Endothelial cell of umbilical vein (primary cell): Measurements from ENCODE around the gene BARD1. TPM values are rescaled to one million over a fixed set of nuclear protein-coding genes. Genes with fewer than 3 reads are reported as not detected.
"Not testable (repeated sequence)": the region's sequence is repeated elsewhere in the genome, so short reads cannot be mapped to it uniquely, and the experiment has no call there.

Source experiments
- BruUV-seq: library from RNA; stranded (reverse); fragments of 400-500 nt; replicated peaks from 2 replicates; lab custom pipeline; 2021; lab: Mats Ljungman, UMichigan
- CTCF ChIA-PET: fragments of 300-600, 350-600 bp; sonication (Branson Sonifier 250); formaldehyde crosslinking; loops from one replicate; lab custom pipeline; 2021; ENCODE audit warnings: antibody characterized with exemption, inconsistent platforms; lab: Charles Lee
- POLR2A ChIA-PET: fragments of 300-600, 350-600 bp; sonication (Branson Sonifier 250); formaldehyde crosslinking; loops from one replicate; lab custom pipeline; 2021; ENCODE audit warnings: antibody characterized with exemption, inconsistent platforms; lab: Charles Lee
- DNase-seq: peaks from one replicate; pipeline ENCODE4 v3.0.0-alpha.2; 2011; ENCODE audit warnings: low read depth, low spot score
- FAIRE-seq: peaks from 2 replicates; lab custom pipeline; 2011; peaks lifted over from hg19 to GRCh38; lab: Jason Lieb, UNC
- H2AFZ ChIP-seq: 2 replicates; pipeline ENCODE4 v1.6.0; 2012; ENCODE audit warnings: low read depth, low read length, control low read depth, inconsistent platforms
- H3K27ac ChIP-seq: 2 replicates; pipeline ENCODE4 v1.5.1; 2011; ENCODE audit warnings: low read depth, mild to moderate bottlenecking, control low read depth, low read length, moderate library complexity; ENCODE audit not compliant: insufficient read depth
- H3K27me3 ChIP-seq, 2 experiments: 2 replicates each; pipeline versions ENCODE4 v1.6.0 to v1.6.1; 2011; ENCODE audit warnings: low read length in 2 of 2, mixed read lengths in 1 of 2; ENCODE audit not compliant: control insufficient read depth in 2 of 2, insufficient read depth in 2 of 2
- H3K36me3 ChIP-seq, 2 experiments: 2 replicates in 1 of 2; 3 replicates in 1 of 2; pipeline ENCODE4 v1.5.1; 2011; ENCODE audit warnings: low read length in 2 of 2, mild to moderate bottlenecking in 1 of 2, moderate library complexity in 1 of 2; ENCODE audit not compliant: control insufficient read depth in 2 of 2, insufficient read depth in 2 of 2; ENCODE audit errors: extremely low read depth in 1 of 2
- H3K4me1 ChIP-seq: 3 replicates; pipeline ENCODE4 v1.5.1; 2011; ENCODE audit warnings: mild to moderate bottlenecking, low read length; ENCODE audit not compliant: control insufficient read depth, insufficient read depth; ENCODE audit errors: extremely low read depth
- H3K4me2 ChIP-seq: 2 replicates; pipeline ENCODE4 v1.6.1; 2011; ENCODE audit warnings: low read length, control low read depth, mixed read lengths; ENCODE audit not compliant: insufficient read depth
- H3K4me3 ChIP-seq, 3 experiments: fragments of 200-600 bp in 1 of 3; sonication (generic), shearing (Covaris generic) in 1 of 3; replicated peaks in 1 of 3; 2 replicates each; pipeline ENCODE4 v1.5.1; 2011 to 2016; ENCODE audit warnings: control low read depth in 3 of 3, low read length in 3 of 3, mild to moderate bottlenecking in 2 of 3, inconsistent platforms in 1 of 3, low read depth in 1 of 3, moderate library complexity in 1 of 3; ENCODE audit not compliant: insufficient read depth in 1 of 3
- H3K79me2 ChIP-seq: 2 replicates; pipeline ENCODE4 v1.6.0; 2012; ENCODE audit warnings: low read length, inconsistent platforms; ENCODE audit not compliant: control insufficient read depth, insufficient read depth
- H3K9ac ChIP-seq: replicated peaks from 2 replicates; pipeline ENCODE3; 2011; ENCODE audit warnings: low read length, control low read depth; ENCODE audit not compliant: insufficient read depth; ENCODE audit errors: extremely low read depth
- H3K9me1 ChIP-seq: replicated peaks from 3 replicates; pipeline ENCODE4 v1.6.0; 2011; ENCODE audit warnings: mild to moderate bottlenecking, low read length; ENCODE audit not compliant: control insufficient read depth, insufficient read depth; ENCODE audit errors: extremely low read depth
- H3K9me3 ChIP-seq: replicated peaks from 2 replicates; pipeline ENCODE4 v1.5.1; 2012; ENCODE audit warnings: low read length, inconsistent platforms; ENCODE audit not compliant: control insufficient read depth, insufficient read depth
- H4K20me1 ChIP-seq: replicated peaks from 2 replicates; pipeline ENCODE3; 2011; ENCODE audit warnings: mild to moderate bottlenecking, low read length; ENCODE audit not compliant: control insufficient read depth, insufficient read depth; ENCODE audit errors: extremely low read depth
- EZH2 ChIP-seq: IDR thresholded peaks from 2 replicates; pipeline ENCODE4 v1.6.1; 2012; ENCODE audit warnings: borderline replicate concordance, low read depth, mild to moderate bottlenecking, moderate library complexity, low read length, inconsistent platforms; ENCODE audit not compliant: severe bottlenecking
- FOS ChIP-seq: IDR thresholded peaks from 2 replicates; pipeline ENCODE4 v1.6.1; 2011; ENCODE audit warnings: mild to moderate bottlenecking, low read length, moderate library complexity, borderline replicate concordance; ENCODE audit not compliant: insufficient read depth
- GATA2 ChIP-seq: IDR thresholded peaks from 2 replicates; pipeline ENCODE4 v1.7.0; 2011; ENCODE audit warnings: low read depth, mild to moderate bottlenecking, moderate library complexity, mixed read lengths, low read length; ENCODE audit not compliant: insufficient read length, insufficient read depth
- JUN ChIP-seq: IDR thresholded peaks from 2 replicates; pipeline ENCODE4 v1.6.1; 2011; ENCODE audit warnings: borderline replicate concordance, low read depth; ENCODE audit not compliant: insufficient read length, insufficient read depth
- POLR2AphosphoS5 ChIP-seq: IDR thresholded peaks from 2 replicates; pipeline ENCODE4 v1.6.1; 2012; ENCODE audit warnings: low read depth, mild to moderate bottlenecking, control low read depth, low read length, moderate library complexity; ENCODE audit not compliant: insufficient read depth
- dilution Hi-C: fragments of 300-500 bp; cut with MboI; formaldehyde crosslinking; loops from one replicate; pipeline ENCODE4 v1.15.0; 2019; ENCODE audit warnings: low sequenced_read_pairs; ENCODE audit not compliant: extremely low pct_ligation_motif_present
- intact Hi-C: fragments of 100-400 bp; cut with micrococcal nuclease; formaldehyde crosslinking; loops from one replicate; pipeline ENCODE4 v1.10.0; 2022
- polyA plus RNA-seq, 4 experiments: library from polyadenylated mRNA; depleted of rRNA in 3 of 4; stranded (reverse) in 3 of 4; unstranded in 1 of 4; fragments of >200 nt; gene quantifications; 2 replicates each; pipeline versions ENCODE4 v1.2.1 to v1.2.3, GENCODE V29; 2011 to 2012; ENCODE audit warnings: missing spikeins in 1 of 4
- total RNA-seq: library from RNA; stranded (reverse); gene quantifications from 2 replicates; pipeline ENCODE4 v1.2.3, GENCODE V29; 2021

Gene BARD1
- total and polyA plus RNA-seq, 2 donors (not counting 3 experiments of a cell fraction or from before 2014, with no cell fraction given) = 9.1 to 14.7 TPM

- peaks cover 59% of the 10 kb centered on the region for H3K79me2 ChIP-seq
- ChIA-PET CTCF (no interaction called here), POLR2A (no interaction called here)
- no peaks in the 10 kb centered on the region for H3K9me1 ChIP-seq
- peaks cover 3% of the 10 kb centered on the region for H3K4me1 ChIP-seq
- DNase-seq = peak; percentile 10
- no peak overlapping the region for H3K9ac ChIP-seq
- no peak for FAIRE-seq
- peaks cover 3% of the 10 kb centered on the region for H4K20me1 ChIP-seq
- TF ChIP-seq JUN = no peak
- TF ChIP-seq FOS = no peak
- no peak for TF ChIP-seq EZH2
- no peak for TF ChIP-seq POLR2AphosphoS5
- TF ChIP-seq GATA2 = peak; percentile 37
- H2AFZ ChIP-seq = no peak overlapping the region
- BruUV-seq = no TSS peak
- no peak overlapping the region for H3K27ac ChIP-seq
- H3K9me3 ChIP-seq = no peaks in the 10 kb centered on the region
- H3K4me2 ChIP-seq = no peak overlapping the region
- H3K27me3 ChIP-seq = no peaks in the 10 kb centered on the region
- intact Hi-C loops (no loop called here), dilution Hi-C loops (no loop called here)
- no peak overlapping the region for H3K4me3 ChIP-seq
- H3K36me3 ChIP-seq = peaks cover 0 to 3% of the 10 kb centered on the region in 2 experiments
These were observed 12.6 kb downstream of the BARD1 start for GRCh38 chr2:214796911-214797310.

GRCh38 chr2:214783181-214783580 lies 26.3 kb downstream of the BARD1 start:
- H3K9ac ChIP-seq, CTCF ChIA-PET, dilution Hi-C loops, H3K36me3 ChIP-seq, H3K9me1 ChIP-seq, H3K4me3 ChIP-seq, BruUV-seq, H3K4me2 ChIP-seq, DNase-seq, FAIRE-seq, H3K27ac ChIP-seq, intact Hi-C loops, H2AFZ ChIP-seq, H3K4me1 ChIP-seq, POLR2A ChIA-PET, H4K20me1 ChIP-seq, H3K27me3 ChIP-seq, H3K9me3 ChIP-seq, H3K79me2 ChIP-seq: not testable (repeated sequence)
